IPS DF 6.9 (cell line): Measurements from ENCODE around the gene SMAD4.
"Not testable (repeated sequence)": the region's sequence is repeated elsewhere in the genome, so short reads cannot be mapped to it uniquely, and the experiment has no call there.

Experiments
- DNase-seq: peaks from one replicate; pipeline ENCODE4 v3.0.0-alpha.2; 2013; ENCODE audit warnings: low read depth, low spot score
- H3K27ac ChIP-seq: one replicate; pipeline ENCODE4 v1.5.1; 2013; ENCODE audit warnings: low read length, control low read depth
- H3K27me3 ChIP-seq: 2 replicates; pipeline ENCODE4 v1.6.1; 2013; ENCODE audit warnings: mild to moderate bottlenecking, low read length; ENCODE audit not compliant: control insufficient read depth, insufficient read depth
- H3K36me3 ChIP-seq: 2 replicates; pipeline ENCODE4 v1.6.1; 2013; ENCODE audit warnings: low read length; ENCODE audit not compliant: control insufficient read depth, insufficient read depth
- H3K4me1 ChIP-seq: 2 replicates; pipeline ENCODE4 v1.6.1; 2013; ENCODE audit warnings: low read length; ENCODE audit not compliant: control insufficient read depth, insufficient read depth
- H3K4me3 ChIP-seq: 2 replicates; pipeline ENCODE4 v1.5.1; 2013; ENCODE audit warnings: mild to moderate bottlenecking, low read length
- H3K9me3 ChIP-seq: 2 replicates; pipeline ENCODE4 v1.6.1; 2013; ENCODE audit warnings: low read length, inconsistent platforms; ENCODE audit not compliant: control insufficient read depth, insufficient read depth
- WGBS: extraction: QIAGEN DNeasy Blood & Tissue Kit; methylation state at CpG from one replicate; pipeline ENCODE4 v1.1.7; 2013; ENCODE audit warnings: mixed read lengths, missing lambda C conversion rate; ENCODE audit not compliant: insufficient read length, insufficient coverage; 5-methylcytosine and 5-hydroxymethylcytosine counted together

SMAD4 gene

DNA sequence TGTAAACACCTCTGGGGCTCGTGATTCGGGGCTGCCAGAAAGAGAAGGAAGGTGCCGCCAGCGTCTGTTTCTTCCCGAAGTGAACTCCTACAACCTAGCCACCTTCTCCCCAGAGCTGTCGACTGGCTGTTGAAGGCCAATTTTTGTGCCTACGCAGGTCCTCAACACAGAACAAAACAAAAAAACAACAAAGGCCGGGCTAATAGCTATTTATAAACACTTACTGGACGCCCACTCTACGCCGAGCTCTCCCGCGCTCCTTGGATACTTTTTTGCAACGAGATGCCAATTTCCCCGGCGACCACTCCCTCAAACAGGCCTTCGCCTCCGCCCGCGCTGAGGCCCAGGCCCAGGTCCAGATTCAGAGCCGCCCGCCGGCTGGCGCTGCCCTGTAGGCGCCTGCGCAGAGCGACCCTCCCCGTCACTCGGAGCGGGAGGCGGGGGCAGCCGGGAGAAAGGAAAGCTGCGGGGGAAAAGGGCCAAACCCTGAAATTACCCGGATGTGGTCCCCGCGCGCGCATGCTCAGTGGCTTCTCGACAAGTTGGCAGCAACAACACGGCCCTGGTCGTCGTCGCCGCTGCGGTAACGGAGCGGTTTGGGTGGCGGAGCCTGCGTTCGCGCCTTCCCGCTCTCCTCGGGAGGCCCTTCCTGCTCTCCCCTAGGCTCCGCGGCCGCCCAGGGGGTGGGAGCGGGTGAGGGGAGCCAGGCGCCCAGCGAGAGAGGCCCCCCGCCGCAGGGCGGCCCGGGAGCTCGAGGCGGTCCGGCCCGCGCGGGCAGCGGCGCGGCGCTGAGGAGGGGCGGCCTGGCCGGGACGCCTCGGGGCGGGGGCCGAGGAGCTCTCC lies at the start of gene SMAD4:
Gene SMAD4 (plus strand): TSS at position 520 of the 843 bp plus-strand sequence. CDS start 16,834 bp downstream, outside the sequence.
- Histone ChIP-seq H3K4me3 (peak within 1 kb of the TSS; percentile 95; the same call in 1 of the 2 replicates), H3K27ac (no peak within 1 kb of the TSS), H3K9me3 (no peaks in the 10 kb centered on the region), H3K4me1 (peaks cover 3% of the 10 kb centered on the region; the same call in 1 of the 2 replicates), H3K36me3 (no peaks in the 10 kb centered on the region), H3K27me3 (no peaks in the 10 kb centered on the region)
- no CpG with 5 or more reads among the region's 79 CpGs for WGBS
- peak; percentile 87 for DNase-seq

DNA sequence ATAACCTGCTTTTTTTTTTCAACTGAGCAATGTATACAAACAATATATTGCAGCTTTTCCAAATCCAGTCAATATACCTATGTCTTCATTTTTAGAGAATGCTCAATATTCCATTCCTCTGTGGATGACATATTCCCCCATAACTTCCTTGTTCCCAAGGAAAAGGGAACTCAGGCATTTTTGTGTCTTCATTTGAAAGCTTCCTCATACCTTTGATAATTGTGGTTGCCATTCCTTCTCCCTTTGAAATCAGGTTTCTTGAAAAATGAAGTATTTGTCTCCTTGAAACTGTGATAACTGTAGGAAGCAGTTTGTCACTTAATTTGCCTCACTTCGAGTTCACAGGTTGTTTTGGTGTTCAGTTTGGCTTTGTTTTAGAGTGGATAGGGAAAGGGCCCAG lies 48.6 kb upstream of the SMAD4 start:
- H3K4me3 ChIP-seq: no peak overlapping the region
- no CpG with 5 or more reads among the region's 1 CpG for WGBS
- no peaks in the 10 kb centered on the region for H3K4me1 ChIP-seq
- H3K9me3 ChIP-seq: peaks cover 1% of the 10 kb centered on the region; the same call in 1 of the 2 replicates
- DNase-seq: no peak
- no peaks in the 10 kb centered on the region for H3K27me3 ChIP-seq
- H3K36me3 ChIP-seq: no peaks in the 10 kb centered on the region
- H3K27ac ChIP-seq: no peak overlapping the region

DNA sequence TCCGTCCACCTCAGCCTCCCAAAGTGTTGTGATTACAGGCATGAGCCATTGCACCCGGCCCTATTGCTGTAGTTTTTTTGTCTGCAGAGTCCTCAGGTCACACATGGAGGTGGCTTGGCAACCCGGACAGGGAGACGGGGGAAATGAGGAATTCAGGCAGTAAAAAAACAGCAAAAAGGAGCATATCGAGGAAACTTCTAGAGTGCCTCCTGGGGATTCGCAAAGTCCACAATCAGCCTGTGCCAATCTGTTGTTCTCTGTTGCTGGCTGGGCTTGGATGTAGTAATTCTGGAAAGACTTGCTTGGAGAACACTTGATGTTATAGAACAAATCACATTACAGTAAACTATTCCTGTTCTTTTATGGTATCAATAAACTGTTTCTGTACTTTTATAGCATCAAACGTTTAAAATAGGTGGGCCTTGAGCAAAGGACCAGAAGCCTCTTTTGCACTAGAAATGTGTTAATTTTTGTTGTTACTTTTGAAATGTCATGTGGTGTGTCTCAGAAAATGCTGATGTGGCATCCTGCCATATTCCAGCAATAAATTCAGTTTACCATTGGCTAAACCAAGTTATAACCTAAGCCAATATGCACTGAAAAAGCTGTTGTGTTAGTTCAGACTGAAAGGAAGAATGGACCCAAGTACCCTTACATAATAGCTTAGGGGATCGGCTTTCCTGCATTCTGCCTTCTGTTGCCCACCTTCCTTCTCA lies 47.8 kb upstream of the SMAD4 start:
- no peaks in the 10 kb centered on the region for H3K27me3 ChIP-seq
- peaks cover 1% of the 10 kb centered on the region; the same call in 1 of the 2 replicates for H3K9me3 ChIP-seq
- H3K4me1 ChIP-seq: no peaks in the 10 kb centered on the region
- no peaks in the 10 kb centered on the region for H3K36me3 ChIP-seq
- no peak overlapping the region for H3K27ac ChIP-seq
- H3K4me3 ChIP-seq: no peak overlapping the region
- WGBS: no CpG with 5 or more reads among the region's 8 CpGs
- no peak for DNase-seq

DNA sequence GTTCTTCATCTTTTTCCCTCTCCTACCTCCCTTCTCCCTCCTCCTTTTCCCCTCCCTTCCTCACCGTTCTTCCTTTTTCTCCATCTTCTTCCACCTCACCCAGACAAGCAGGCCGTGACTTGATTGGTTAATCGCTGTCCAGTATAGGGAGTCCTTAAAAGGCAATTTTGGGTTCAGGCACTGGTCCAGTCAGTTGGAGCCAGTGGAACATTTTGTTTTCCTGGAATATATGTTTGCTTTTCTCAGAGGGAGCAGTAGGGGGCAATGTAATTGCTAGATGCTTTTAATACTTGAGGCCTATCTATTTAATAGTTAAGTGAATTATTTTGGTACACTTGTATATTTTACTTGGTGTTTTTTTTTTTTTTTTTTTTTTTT lies 47.2 kb upstream of the SMAD4 start:
- no peaks in the 10 kb centered on the region for H3K9me3 ChIP-seq
- no peak for DNase-seq
- WGBS: 100% methylated on average over 1 of the region's 3 CpGs
- no peaks in the 10 kb centered on the region for H3K4me1 ChIP-seq
- no peaks in the 10 kb centered on the region for H3K27me3 ChIP-seq
- no peak overlapping the region for H3K4me3 ChIP-seq
- no peaks in the 10 kb centered on the region for H3K36me3 ChIP-seq
- no peak overlapping the region for H3K27ac ChIP-seq

DNA sequence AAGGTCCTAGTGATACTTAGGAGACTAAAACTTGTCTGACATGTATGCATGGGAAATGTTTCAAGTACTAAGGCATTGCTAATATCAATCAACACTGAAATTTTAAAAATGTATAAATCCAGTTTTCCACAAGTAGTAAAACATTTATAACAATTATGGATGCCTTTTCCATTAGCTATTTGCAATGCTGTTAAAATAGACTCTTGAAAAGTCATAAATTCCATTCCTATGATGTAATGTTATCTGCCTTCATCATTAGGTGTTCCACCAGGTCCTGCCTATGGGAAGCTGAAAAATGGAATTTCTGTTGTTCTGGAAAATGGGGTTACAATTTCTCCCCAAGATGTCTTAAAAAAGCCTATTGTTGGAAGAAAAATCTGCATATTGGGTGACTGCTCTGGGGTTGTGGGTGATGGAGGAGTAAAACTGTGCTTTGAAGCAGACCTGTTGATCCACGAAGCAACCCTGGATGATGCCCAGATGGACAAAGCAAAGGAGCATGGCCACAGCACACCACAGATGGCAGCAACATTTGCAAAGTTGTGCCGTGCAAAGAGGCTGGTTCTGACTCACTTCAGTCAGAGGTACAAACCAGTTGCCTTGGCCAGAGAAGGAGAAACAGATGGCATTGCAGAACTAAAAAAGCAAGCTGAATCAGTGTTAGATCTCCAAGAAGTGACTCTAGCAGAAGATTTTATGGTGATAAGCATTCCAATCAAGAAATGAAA lies 43.5 kb upstream of the SMAD4 start:
- no CpG with 5 or more reads among the region's 2 CpGs for WGBS
- Histone ChIP-seq H3K4me1 (no peaks in the 10 kb centered on the region), H3K27ac (no peak overlapping the region), H3K27me3 (no peaks in the 10 kb centered on the region), H3K4me3 (no peak overlapping the region), H3K9me3 (no peaks in the 10 kb centered on the region), H3K36me3 (no peaks in the 10 kb centered on the region)
- DNase-seq: no peak

DNA sequence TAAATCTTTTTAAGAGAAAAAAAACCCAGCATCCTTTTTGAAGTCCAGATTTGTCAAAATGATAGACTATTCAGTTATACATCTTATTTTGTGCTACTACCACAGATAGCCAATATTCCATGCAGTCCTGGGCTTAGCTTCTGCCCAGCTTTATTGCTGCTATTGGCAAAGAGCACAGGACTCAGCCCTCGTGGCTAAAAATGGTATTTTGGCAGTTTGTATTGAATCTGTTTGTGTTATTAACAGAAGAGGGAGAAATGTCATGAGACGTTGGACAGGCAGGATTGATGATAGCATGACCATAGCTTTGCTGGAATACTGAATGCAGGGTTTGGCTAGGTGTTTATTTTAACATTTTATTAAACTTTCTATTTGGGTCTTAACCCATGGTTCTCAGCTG lies 42.8 kb upstream of the SMAD4 start:
- Histone ChIP-seq H3K4me1 (no peaks in the 10 kb centered on the region; the same call in 1 of the 2 replicates), H3K36me3 (no peaks in the 10 kb centered on the region), H3K4me3 (no peak overlapping the region), H3K27me3 (no peaks in the 10 kb centered on the region), H3K9me3 (no peaks in the 10 kb centered on the region), H3K27ac (no peak overlapping the region)
- DNase-seq: no peak
- WGBS: no CpG with 5 or more reads among the region's 2 CpGs

DNA sequence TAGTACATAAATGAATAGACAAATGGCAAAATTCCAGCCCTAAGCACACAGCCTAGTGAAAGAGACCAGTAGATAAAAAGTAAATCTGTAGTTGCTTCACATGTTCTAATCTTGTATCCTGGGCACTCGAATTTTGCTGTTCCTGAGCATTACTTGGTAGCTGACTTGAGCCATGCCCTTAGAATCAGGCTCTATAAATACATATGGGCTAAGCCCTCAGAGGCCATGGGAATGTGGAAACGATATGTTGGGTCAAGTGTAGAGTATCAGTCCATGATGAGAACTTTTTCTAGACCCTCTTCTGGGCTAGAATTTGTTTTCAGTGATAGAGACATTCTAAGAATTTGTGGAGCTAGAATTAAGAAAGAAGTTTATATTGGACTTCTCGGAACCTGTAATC lies 40.3 kb upstream of the SMAD4 start:
- Histone ChIP-seq H3K27ac (no peak overlapping the region), H3K4me1 (no peaks in the 10 kb centered on the region; the same call in 1 of the 2 replicates), H3K27me3 (no peaks in the 10 kb centered on the region), H3K4me3 (no peak overlapping the region), H3K9me3 (no peaks in the 10 kb centered on the region), H3K36me3 (no peaks in the 10 kb centered on the region)
- WGBS: no CpG with 5 or more reads among the region's 3 CpGs
- no peak for DNase-seq

DNA sequence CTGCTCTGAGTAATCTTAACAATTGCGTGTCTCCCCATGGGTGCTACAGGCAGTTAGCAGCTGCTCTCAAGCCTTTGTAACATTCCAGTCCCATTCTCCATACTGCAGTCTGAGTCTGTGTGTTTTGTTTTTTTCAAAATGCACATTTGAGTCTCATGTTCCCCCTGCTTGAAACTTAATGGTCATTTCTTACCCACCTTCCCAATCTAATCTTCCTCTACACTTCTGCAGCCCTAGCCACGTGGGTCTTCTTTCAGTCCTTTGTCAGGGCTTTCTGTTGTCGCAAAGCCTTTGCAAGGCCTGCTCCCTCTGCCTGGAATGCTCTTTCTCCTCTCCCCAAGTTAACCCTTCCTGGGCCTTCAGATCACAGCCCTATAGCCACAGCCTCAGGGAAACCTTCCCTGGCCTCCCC lies 37.7 kb upstream of the SMAD4 start:
- Histone ChIP-seq H3K27me3 (no peaks in the 10 kb centered on the region), H3K27ac (no peak overlapping the region), H3K9me3 (no peaks in the 10 kb centered on the region), H3K36me3 (no peaks in the 10 kb centered on the region), H3K4me1 (no peaks in the 10 kb centered on the region; the same call in 1 of the 2 replicates), H3K4me3 (no peak overlapping the region)
- WGBS: no CpG with 5 or more reads among the region's 3 CpGs
- DNase-seq: no peak

DNA sequence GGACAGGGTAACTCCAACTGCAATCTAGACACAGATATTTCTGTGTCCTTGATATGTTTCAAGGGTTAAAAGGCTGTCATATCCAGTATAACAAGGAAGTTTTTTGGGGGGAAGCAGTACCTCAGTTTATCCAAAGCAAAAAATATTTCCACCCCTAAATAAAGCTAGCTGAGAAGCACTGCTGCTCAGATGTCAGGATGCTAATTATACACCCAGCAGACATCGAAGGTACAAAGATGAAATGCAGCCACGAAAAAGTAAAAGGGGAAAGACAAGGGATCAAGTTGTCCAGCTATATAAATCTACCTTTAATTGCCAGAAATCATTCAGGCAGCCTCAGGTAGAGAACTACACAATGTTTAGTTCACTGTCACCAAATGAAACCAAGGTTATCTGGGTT lies 36.0 kb upstream of the SMAD4 start:
- Histone ChIP-seq H3K27me3 (no peaks in the 10 kb centered on the region), H3K27ac (no peak overlapping the region), H3K9me3 (no peaks in the 10 kb centered on the region), H3K4me1 (no peaks in the 10 kb centered on the region; the same call in 1 of the 2 replicates), H3K4me3 (no peak overlapping the region), H3K36me3 (no peaks in the 10 kb centered on the region)
- no peak for DNase-seq
- WGBS: no CpG with 5 or more reads among the region's 2 CpGs

DNA sequence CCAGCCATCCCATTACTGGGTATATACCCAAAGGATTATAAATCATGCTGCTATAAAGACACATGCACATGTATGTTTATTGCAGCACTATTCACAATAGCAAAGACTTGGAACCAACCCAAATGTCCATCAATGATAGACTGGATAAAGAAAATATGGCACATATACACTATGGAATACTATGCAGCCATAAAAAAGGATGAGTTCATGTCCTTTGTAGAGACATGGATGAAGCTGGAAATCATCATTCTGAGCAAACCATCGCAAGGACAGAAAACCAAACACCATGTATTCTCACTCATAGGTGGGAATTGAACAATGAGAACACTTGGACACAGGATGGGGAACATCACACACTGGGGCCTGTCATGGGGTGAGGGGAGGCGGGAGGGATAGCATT lies 26.8 kb upstream of the SMAD4 start:
- not testable (repeated sequence) for H3K9me3 ChIP-seq, H3K27me3 ChIP-seq, H3K36me3 ChIP-seq, H3K4me1 ChIP-seq, H3K4me3 ChIP-seq, DNase-seq, H3K27ac ChIP-seq
- WGBS: no CpG with 5 or more reads among the region's 2 CpGs
